PC-3 (cell line): Measurements from ENCODE around the gene IL16. TPM values are rescaled to one million over a fixed set of nuclear protein-coding genes. Genes with fewer than 3 reads are reported as not detected.

Experiments
- ATAC-seq: fragments of 200-7000 bp; cut with Tn5 transposase; 2 replicates; pipeline ENCODE4 v1.9.1; 2020; ENCODE audit warnings: mild to moderate bottlenecking, moderate library complexity
- BruUV-seq: library from RNA; stranded (reverse); fragments of 400-500 nt; replicated peaks from 2 replicates; lab custom pipeline; 2021; lab: Mats Ljungman, UMichigan
- CTCF ChIA-PET: fragments of 300-600 bp; sonication (Branson Sonifier 250); formaldehyde crosslinking; loops from one replicate; lab custom pipeline; 2022; ENCODE audit warnings: antibody characterized with exemption; lab: Charles Lee
- POLR2A ChIA-PET: fragments of 300-600 bp; sonication (Branson Sonifier 250); formaldehyde crosslinking; loops from one replicate; lab custom pipeline; 2022; ENCODE audit warnings: antibody characterized with exemption; ENCODE audit not compliant: unreplicated experiment; lab: Charles Lee
- DNase-seq: peaks from one replicate; pipeline ENCODE4 v3.0.0-alpha.2; 2015
- H2AFZ ChIP-seq: fragments of 300-600 bp; sonication (generic); 2 replicates; pipeline ENCODE4 v1.6.0; 2016; ENCODE audit warnings: antibody characterized with exemption, low read length
- H3F3A ChIP-seq: fragments of 300-600 bp; sonication (generic); one replicate; pipeline ENCODE4 v1.6.0; 2017; ENCODE audit warnings: antibody characterized with exemption, low read length, control low read depth, mild to moderate bottlenecking; ENCODE audit not compliant: unreplicated experiment
- H3K27ac ChIP-seq: fragments of 300-600 bp; sonication (generic); 2 replicates; pipeline ENCODE4 v1.5.1; 2016; ENCODE audit warnings: mild to moderate bottlenecking, low read length
- H3K27me3 ChIP-seq: fragments of 300-600 bp; sonication (generic); 2 replicates; pipeline ENCODE4 v1.6.1; 2016; ENCODE audit warnings: low read length, mixed read lengths
- H3K36me3 ChIP-seq: fragments of 300-600 bp; sonication (generic); 2 replicates; pipeline ENCODE4 v1.6.1; 2016; ENCODE audit warnings: low read depth, mixed run types, low read length, mixed read lengths
- H3K4me1 ChIP-seq: fragments of 300-600 bp; sonication (generic); 2 replicates; pipeline ENCODE4 v1.5.1; 2016; ENCODE audit warnings: low read length; ENCODE audit not compliant: insufficient read depth
- H3K4me2 ChIP-seq: fragments of 300-600 bp; sonication (generic); 2 replicates; pipeline ENCODE4 v1.6.0; 2016; ENCODE audit warnings: low read length
- H3K4me3 ChIP-seq: fragments of 300-600 bp; sonication (generic); 2 replicates; pipeline ENCODE4 v1.5.1; 2016; ENCODE audit warnings: mild to moderate bottlenecking, low read length, mixed read lengths
- H3K79me2 ChIP-seq: fragments of 300-600 bp; sonication (generic); 2 replicates; pipeline ENCODE4 v1.6.1; 2017; ENCODE audit warnings: low read length, mixed read lengths
- H3K9ac ChIP-seq: fragments of 300-600 bp; sonication (generic); 2 replicates; pipeline ENCODE4 v1.6.0; 2016; ENCODE audit warnings: mild to moderate bottlenecking, low read length
- H3K9me2 ChIP-seq: fragments of 300-600 bp; sonication (generic); replicated peaks from 2 replicates; pipeline ENCODE4 v1.6.1; 2016; ENCODE audit warnings: mixed run types, low read length, mixed read lengths
- H3K9me3 ChIP-seq: fragments of 300-600 bp; sonication (generic); 2 replicates; pipeline ENCODE4 v1.6.1; 2016; ENCODE audit warnings: low read length, mixed read lengths
- H4K20me1 ChIP-seq: fragments of 300-600 bp; sonication (generic); 2 replicates; pipeline ENCODE4 v1.6.1; 2016; ENCODE audit warnings: low read length, mixed read lengths
- EZH2 ChIP-seq: fragments of 300-600 bp; sonication (generic); IDR thresholded peaks from one replicate; pipeline ENCODE4 v1.6.1; 2017; ENCODE audit warnings: antibody characterized with exemption, mild to moderate bottlenecking, low read length; ENCODE audit not compliant: unreplicated experiment
- EZH2phosphoT487 ChIP-seq: fragments of 300-600 bp; sonication (generic); IDR thresholded peaks from 2 replicates; pipeline ENCODE4 v1.6.1; 2018; ENCODE audit warnings: mild to moderate bottlenecking, antibody characterized with exemption, low read length, borderline replicate concordance
- intact Hi-C: fragments of 100-400 bp; cut with micrococcal nuclease; formaldehyde crosslinking; loops from 2 replicates; pipeline ENCODE4 v1.9.0; 2023
- total RNA-seq: library from RNA; depleted of rRNA; stranded (reverse); fragments of >200 nt; gene quantifications from 2 replicates; pipeline ENCODE4 v1.2.3, GENCODE V29; 2014
- TF ChIP-seq, protein P1 (sequence below): fragments of 300-600 bp; sonication (generic); conservative IDR thresholded peaks from 2 replicates; pipeline ENCODE4 v1.5.1; 2017; ENCODE audit warnings: antibody characterized with exemption, low read depth, mild to moderate bottlenecking, low read length

The IL16 gene
- total RNA-seq, 1 experiment from 2014 or later, result 0.04 TPM

DNA sequence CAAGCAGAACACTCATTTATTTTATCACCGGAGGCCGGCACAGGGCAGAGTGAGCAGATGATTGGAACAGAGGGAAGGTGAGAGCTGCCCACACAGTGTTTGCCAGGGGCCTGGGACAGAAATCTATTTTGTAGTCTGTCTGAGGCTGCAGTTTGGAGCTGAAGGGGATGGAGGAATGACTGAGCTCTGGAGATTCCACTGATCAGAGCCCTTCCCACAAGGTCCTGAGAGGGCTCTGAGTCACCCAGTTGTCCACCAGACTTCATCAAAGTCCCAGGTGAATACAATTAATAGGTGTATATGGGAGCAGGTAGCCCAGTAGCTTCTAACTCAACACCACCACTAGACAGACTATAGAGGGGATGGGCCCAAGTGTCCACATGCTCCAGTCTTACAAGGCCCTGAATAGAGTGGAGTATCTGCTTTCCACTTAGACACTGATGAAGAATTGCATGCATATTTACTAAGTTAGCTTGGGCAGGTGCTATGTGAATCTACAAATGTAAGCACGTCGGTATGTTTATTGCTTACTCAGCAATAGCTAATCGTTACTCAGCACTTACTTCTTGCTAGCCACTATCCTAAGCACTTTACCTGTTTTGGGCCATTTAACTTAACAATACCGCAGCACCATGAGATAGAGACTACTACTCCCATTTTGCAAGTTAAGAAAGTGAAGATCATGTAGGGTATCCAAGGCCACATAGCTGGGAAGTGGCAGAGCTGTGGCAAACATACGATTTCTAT is 130.0 kb downstream of the IL16 start:
- TF ChIP-seq, protein P1, sequence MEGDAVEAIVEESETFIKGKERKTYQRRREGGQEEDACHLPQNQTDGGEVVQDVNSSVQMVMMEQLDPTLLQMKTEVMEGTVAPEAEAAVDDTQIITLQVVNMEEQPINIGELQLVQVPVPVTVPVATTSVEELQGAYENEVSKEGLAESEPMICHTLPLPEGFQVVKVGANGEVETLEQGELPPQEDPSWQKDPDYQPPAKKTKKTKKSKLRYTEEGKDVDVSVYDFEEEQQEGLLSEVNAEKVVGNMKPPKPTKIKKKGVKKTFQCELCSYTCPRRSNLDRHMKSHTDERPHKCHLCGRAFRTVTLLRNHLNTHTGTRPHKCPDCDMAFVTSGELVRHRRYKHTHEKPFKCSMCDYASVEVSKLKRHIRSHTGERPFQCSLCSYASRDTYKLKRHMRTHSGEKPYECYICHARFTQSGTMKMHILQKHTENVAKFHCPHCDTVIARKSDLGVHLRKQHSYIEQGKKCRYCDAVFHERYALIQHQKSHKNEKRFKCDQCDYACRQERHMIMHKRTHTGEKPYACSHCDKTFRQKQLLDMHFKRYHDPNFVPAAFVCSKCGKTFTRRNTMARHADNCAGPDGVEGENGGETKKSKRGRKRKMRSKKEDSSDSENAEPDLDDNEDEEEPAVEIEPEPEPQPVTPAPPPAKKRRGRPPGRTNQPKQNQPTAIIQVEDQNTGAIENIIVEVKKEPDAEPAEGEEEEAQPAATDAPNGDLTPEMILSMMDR, result no peak
- TF ChIP-seq EZH2 (no peak), EZH2phosphoT487 (no peak)
- no peaks in the 10 kb centered on the region for H3K79me2 ChIP-seq
- no peak overlapping the region for H3K4me3 ChIP-seq
- H4K20me1 ChIP-seq, result no peaks in the 10 kb centered on the region
- BruUV-seq, result no TSS peak
- CTCF ChIA-PET, result no interaction called here
- intact Hi-C loops, result no loop called here
- POLR2A ChIA-PET, result interaction anchor here (0.6 kb wide), 1 partner anchor 34 kb away, joined by 3 read pairs; no protein-coding TSS in a partner anchor
- no peak for DNase-seq
- H3K4me2 ChIP-seq, result no peak overlapping the region
- H2AFZ ChIP-seq, result no peak overlapping the region
- no peak for ATAC-seq
- no peaks in the 10 kb centered on the region for H3K27me3 ChIP-seq
- no peaks in the 10 kb centered on the region for H3K9me2 ChIP-seq
- H3K4me1 ChIP-seq, result peaks cover 7% of the 10 kb centered on the region; the same call in 1 of the 2 replicates
- no peaks in the 10 kb centered on the region for H3K36me3 ChIP-seq
- no peak overlapping the region for H3K9ac ChIP-seq
- H3K27ac ChIP-seq, result no peak overlapping the region
- H3K9me3 ChIP-seq, result no peaks in the 10 kb centered on the region
- no peaks in the 10 kb centered on the region for H3F3A ChIP-seq

DNA sequence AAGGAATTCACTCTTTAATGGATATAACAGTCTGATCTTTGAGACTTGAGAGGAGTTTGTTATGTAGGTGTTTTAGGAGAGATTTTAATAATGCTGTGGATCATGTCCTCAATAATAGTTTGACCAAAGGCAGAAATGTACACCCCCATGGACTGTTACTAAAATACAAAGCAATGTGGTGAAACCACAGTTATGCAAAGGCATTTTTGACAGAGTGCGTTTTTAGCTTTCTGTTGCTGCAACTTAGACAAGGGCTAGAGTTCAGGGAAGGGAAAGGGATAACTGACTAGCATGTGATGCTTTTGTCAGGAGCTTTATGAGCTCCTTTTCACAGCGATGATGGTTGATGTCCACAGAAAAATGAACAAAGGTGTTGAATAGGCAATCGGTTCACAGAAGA is 130.8 kb downstream of the IL16 start:
- Histone ChIP-seq H3K9me3 (no peaks in the 10 kb centered on the region), H3K79me2 (no peaks in the 10 kb centered on the region), H2AFZ (no peak overlapping the region), H3K4me2 (no peak overlapping the region), H3K36me3 (no peaks in the 10 kb centered on the region), H3F3A (no peaks in the 10 kb centered on the region), H3K27ac (no peak overlapping the region), H3K9me2 (no peaks in the 10 kb centered on the region), H3K4me1 (peaks cover 7% of the 10 kb centered on the region; the same call in 1 of the 2 replicates), H3K4me3 (no peak overlapping the region), H3K27me3 (no peaks in the 10 kb centered on the region), H3K9ac (no peak overlapping the region), H4K20me1 (no peaks in the 10 kb centered on the region)
- ChIA-PET CTCF (no interaction called here), POLR2A (no interaction called here)
- TF ChIP-seq, protein P1, result no peak
- TF ChIP-seq EZH2 (no peak), EZH2phosphoT487 (no peak)
- ATAC-seq (no peak), DNase-seq (no peak)
- intact Hi-C loops, result no loop called here
- no TSS peak for BruUV-seq

DNA sequence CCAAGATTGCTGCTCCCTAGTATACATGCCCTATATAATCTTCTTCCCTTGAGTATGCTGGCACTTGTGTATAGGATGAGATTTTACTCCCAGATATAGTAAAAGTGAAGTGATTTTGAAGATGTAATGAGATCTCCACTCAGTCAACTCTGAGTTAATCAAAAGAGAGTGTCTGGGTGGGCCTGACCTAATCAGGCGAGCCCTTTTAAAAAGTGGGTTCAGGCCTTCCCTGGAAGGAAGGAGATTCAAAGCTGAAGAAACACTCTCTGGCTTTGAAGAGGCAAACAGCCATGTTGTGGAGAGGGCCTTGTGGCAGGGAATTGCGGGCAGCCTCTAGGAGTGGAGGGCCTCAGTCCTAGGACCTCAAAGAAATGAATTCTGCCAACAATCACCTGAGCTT is 132.8 kb downstream of the IL16 start:
- H2AFZ ChIP-seq, result no peak overlapping the region
- ChIA-PET POLR2A (no interaction called here), CTCF (no interaction called here)

More for the DNA sequence above, 132.8 kb downstream of the IL16 start:
- no TSS peak for BruUV-seq
- no peaks in the 10 kb centered on the region for H4K20me1 ChIP-seq
- no peaks in the 10 kb centered on the region for H3K9me3 ChIP-seq
- no peak overlapping the region for H3K4me3 ChIP-seq
- ATAC-seq (no peak), DNase-seq (no peak)
- no peaks in the 10 kb centered on the region for H3K9me2 ChIP-seq
- H3K79me2 ChIP-seq, result no peaks in the 10 kb centered on the region
- no peak overlapping the region for H3K9ac ChIP-seq
- TF ChIP-seq, protein P1, result no peak
- no peak for TF ChIP-seq EZH2phosphoT487
- TF ChIP-seq EZH2, result no peak
- H3K4me2 ChIP-seq, result no peak overlapping the region
- intact Hi-C loops, result no loop called here
- no peaks in the 10 kb centered on the region for H3K4me1 ChIP-seq
- H3F3A ChIP-seq, result no peaks in the 10 kb centered on the region
- H3K27me3 ChIP-seq, result no peaks in the 10 kb centered on the region
- no peaks in the 10 kb centered on the region for H3K36me3 ChIP-seq
- H3K27ac ChIP-seq, result no peak overlapping the region
